ENCODE results near the gene ZNF646. TPM values are rescaled to one million over a fixed set of nuclear protein-coding genes. Genes with fewer than 3 reads are reported as not detected.

The ZNF646 gene
- total and polyA plus RNA-seq, 2 of the 13 experiments (the other 11 are each of a cell fraction or from before 2014, with no cell fraction given) = 3.4 to 10.9 TPM

DNA sequence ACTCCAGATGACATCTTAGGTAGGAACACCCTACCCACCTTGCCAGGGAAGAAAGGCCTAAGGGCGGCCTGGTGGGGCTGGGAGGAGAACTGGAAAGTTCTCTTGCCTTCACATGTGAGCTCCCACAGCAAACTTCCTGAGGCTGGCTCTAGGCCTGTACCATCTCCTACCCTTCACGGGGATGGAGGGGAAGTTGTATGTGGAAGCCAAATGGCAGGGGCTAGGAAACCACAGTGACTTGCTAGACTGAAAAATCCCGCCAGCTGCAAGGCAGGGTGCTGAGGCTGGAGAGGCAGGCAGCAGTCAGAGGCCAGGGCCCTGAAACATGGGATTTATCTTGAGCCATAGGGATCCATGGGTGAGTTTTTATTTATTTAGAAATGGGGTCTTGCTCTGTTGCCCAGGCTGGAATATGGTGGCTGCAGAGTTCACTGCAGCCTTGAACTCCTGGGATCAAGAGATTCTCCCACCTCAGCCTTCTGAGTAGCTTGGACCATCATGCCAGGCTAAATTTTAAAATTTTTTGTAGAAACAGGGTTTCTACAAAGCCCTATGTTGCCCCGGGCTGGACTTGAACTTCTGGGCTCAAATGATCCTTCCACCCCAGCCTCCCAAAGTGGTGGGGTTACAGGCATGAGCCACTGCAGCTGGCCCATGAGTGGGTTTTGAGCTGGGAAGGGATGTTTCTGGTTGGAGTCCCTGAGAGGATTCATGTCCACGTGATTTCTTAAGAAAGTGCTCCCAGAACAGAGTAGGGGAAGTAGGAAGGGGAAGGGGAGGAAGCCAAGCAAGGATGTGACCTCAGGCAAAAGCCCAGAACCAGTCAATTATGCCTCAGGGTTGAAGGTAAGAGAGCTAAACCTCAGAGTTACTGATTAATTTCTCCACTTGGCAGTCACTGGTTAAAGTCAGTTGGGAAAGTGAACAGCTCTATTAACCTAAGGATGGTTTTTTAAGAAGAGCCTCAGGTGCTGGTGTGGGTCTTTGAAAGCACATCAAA, 39.2 kb downstream of the ZNF646 start (continued):
- TF ChIP-seq, protein P1, sequence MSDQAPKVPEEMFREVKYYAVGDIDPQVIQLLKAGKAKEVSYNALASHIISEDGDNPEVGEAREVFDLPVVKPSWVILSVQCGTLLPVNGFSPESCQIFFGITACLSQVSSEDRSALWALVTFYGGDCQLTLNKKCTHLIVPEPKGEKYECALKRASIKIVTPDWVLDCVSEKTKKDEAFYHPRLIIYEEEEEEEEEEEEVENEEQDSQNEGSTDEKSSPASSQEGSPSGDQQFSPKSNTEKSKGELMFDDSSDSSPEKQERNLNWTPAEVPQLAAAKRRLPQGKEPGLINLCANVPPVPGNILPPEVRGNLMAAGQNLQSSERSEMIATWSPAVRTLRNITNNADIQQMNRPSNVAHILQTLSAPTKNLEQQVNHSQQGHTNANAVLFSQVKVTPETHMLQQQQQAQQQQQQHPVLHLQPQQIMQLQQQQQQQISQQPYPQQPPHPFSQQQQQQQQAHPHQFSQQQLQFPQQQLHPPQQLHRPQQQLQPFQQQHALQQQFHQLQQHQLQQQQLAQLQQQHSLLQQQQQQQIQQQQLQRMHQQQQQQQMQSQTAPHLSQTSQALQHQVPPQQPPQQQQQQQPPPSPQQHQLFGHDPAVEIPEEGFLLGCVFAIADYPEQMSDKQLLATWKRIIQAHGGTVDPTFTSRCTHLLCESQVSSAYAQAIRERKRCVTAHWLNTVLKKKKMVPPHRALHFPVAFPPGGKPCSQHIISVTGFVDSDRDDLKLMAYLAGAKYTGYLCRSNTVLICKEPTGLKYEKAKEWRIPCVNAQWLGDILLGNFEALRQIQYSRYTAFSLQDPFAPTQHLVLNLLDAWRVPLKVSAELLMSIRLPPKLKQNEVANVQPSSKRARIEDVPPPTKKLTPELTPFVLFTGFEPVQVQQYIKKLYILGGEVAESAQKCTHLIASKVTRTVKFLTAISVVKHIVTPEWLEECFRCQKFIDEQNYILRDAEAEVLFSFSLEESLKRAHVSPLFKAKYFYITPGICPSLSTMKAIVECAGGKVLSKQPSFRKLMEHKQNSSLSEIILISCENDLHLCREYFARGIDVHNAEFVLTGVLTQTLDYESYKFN (CRISPR knock-in tag; conservative IDR thresholded peaks at IDR 0.05) = 0 out of 2 replicates have a peak, but pooled peaks have one; percentile 34
- 0 out of 2 replicates have a peak, but pooled peaks have one; percentile 4 for TF ChIP-seq KLF13 (CRISPR knock-in tag; IDR thresholded peaks at IDR 0.05)
- TF ChIP-seq ZNF652 (CRISPR knock-in tag; IDR thresholded peaks at IDR 0.05; ENCODE audit: borderline replicate concordance, low read depth) = no peak
- TF ChIP-seq AHDC1 (CRISPR knock-in tag; IDR thresholded peaks at IDR 0.05; ENCODE audit: borderline replicate concordance) = 0 out of 2 replicates have a peak, but pooled peaks have one; percentile 26
- TF ChIP-seq GATA4 (IDR thresholded peaks at IDR 0.05; ENCODE audit: borderline replicate concordance, low read depth) = 0 out of 2 replicates have a peak, but pooled peaks have one; percentile 14
- TF ChIP-seq POLR2A (IDR thresholded peaks at IDR 0.05; ENCODE audit: insufficient read depth in 1 of 2, low read depth in 2 of 2, low read length in 2 of 2) = peak in 1 of 2 experiments; percentile 43; a peak in 1 of 4 replicates
- TF ChIP-seq, protein P2, sequence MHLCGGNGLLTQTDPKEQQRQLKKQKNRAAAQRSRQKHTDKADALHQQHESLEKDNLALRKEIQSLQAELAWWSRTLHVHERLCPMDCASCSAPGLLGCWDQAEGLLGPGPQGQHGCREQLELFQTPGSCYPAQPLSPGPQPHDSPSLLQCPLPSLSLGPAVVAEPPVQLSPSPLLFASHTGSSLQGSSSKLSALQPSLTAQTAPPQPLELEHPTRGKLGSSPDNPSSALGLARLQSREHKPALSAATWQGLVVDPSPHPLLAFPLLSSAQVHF (CRISPR knock-in tag; IDR thresholded peaks at IDR 0.05) = no peak
- TF ChIP-seq REL (CRISPR knock-in tag; conservative IDR thresholded peaks at IDR 0.05) = no peak
- TF ChIP-seq, protein P3, sequence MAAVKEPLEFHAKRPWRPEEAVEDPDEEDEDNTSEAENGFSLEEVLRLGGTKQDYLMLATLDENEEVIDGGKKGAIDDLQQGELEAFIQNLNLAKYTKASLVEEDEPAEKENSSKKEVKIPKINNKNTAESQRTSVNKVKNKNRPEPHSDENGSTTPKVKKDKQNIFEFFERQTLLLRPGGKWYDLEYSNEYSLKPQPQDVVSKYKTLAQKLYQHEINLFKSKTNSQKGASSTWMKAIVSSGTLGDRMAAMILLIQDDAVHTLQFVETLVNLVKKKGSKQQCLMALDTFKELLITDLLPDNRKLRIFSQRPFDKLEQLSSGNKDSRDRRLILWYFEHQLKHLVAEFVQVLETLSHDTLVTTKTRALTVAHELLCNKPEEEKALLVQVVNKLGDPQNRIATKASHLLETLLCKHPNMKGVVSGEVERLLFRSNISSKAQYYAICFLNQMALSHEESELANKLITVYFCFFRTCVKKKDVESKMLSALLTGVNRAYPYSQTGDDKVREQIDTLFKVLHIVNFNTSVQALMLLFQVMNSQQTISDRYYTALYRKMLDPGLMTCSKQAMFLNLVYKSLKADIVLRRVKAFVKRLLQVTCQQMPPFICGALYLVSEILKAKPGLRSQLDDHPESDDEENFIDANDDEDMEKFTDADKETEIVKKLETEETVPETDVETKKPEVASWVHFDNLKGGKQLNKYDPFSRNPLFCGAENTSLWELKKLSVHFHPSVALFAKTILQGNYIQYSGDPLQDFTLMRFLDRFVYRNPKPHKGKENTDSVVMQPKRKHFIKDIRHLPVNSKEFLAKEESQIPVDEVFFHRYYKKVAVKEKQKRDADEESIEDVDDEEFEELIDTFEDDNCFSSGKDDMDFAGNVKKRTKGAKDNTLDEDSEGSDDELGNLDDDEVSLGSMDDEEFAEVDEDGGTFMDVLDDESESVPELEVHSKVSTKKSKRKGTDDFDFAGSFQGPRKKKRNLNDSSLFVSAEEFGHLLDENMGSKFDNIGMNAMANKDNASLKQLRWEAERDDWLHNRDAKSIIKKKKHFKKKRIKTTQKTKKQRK (IDR thresholded peaks at IDR 0.05; ENCODE audit: low read length) = no peak
- TF ChIP-seq TBX2 (CRISPR knock-in tag; IDR thresholded peaks at IDR 0.05; ENCODE audit: borderline replicate concordance) = 0 out of 2 replicates have a peak, but pooled peaks have one; percentile 5
